NCI-H69 (cell line): Measurements from ENCODE around the gene AIFM3.
"Not testable (repeated sequence)": the region's sequence is repeated elsewhere in the genome, so short reads cannot be mapped to it uniquely, and the experiment has no call there.

Source experiments
- DNase-seq: peaks from one replicate; lab custom pipeline; 2025; lab: John Stamatoyannopoulos, UW

The AIFM3 gene

DNA sequence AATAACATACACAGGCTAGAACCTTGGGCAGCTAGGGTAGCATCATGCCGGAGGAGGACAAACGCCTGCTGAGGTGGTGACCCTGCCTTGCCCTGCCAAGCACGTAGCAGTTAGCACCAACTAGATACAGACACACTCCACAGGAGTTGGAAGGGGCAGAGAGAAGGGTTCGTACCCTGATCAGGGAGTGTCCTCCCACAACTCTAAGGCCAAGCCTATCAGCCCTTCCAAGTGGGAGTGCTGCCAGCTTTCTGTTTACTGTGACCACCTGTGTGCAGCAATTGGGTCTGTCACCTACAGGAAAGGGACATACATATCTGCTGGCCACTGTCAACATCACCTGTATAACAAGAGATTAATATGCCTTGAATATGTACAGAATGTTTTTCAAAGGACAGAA, 36.7 kb downstream of the AIFM3 start:
- DNase-seq, result peak; percentile 73

DNA sequence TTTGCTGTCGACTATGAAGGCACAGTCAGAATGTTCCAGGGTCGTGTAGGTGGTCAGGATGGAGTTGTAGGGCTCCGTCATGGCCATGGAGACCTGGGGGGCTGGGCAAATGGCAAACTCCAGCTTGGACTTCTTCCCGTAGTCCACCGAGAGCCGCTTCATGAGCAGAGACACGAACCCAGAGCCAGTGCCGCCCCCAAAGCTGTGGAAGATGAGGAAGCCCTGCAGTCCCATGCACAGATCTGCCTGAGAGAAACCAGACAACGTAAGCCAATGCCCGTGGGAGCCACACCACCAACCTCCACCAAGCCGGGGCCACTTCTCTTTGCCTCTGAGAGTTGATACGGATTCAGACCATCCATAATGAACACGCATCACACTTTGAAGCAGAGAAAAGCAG, 42.2 kb downstream of the AIFM3 start:
- DNase-seq, result not testable (repeated sequence)

DNA sequence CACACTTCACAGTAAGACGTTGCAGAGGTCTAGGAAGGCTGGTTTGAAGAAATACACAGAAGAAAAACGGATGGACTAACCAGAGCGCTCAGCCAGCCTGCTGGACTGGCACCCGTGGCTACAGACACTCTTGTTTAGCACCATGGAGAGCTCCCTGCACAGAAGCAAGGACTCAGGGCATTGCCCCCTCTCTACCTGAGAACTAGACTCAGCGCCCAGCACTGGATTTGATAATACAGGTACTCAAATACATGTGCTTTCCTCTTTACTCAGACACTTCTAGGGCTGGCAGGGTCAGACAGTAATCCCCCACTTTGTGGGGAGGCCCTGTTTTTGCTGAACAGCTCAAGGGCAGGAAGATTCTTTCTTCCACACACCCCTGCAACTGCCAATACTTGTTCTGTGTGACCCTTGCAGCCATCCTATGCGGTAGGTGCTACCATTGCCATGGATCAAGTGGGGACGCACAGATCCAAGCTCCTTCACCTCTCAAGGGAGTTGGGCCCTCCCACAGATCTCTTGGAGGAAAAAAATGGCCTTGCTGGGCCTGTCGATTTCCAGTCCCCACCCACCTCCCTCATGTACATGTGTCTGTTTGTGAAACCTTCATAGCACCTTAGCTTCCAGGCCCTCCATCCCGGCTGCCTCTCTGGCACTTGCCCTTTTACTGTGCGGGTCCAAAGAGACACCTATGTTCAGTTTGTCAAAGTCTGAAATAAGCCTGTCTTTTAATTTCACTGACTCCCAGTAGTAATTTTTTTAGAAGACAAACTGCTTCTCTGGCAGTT, 42.8 kb downstream of the AIFM3 start:
- no peak for DNase-seq

DNA sequence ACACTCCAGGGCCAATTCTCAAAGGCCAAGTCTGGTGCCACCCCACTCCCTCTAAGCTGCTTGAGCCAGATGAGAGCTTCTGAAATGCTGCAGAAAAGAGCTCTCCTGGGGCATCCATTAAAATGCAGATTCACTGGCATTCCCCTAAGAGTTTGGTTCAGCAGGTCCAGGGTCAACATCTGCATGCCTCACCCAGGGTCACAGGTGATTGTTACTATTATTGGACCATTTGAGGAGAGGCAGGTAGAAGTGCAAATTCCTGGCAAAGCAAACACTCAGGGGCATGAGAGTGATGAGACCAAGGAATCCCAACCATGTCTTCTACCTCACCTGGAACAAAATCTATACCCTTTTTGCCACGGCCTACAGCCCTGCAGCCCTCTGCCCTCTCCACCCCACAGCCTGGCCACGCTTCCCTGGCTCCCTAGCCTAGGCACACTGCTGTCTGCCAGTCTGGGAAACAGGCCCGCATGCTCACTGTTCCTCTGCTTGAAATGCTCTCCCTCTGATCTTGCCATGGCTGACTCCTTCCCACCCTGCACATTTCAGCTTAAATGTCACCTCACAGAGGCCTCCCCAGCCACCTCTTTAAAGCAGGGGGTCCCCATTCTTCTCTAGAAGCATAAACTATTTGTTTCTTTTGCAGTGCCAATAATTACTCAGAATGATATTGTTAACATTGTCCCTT, 43.5 kb downstream of the AIFM3 start:
- DNase-seq, result no peak

- DNase-seq, result peak; percentile 59
These were observed 45.7 kb downstream of the AIFM3 start for GRCh38 chr22:21012446-21013407.

GRCh38 chr22:21013657-21014201, 46.7 kb downstream of the AIFM3 start:
- DNase-seq, result peak; percentile 62

- DNase-seq, result peak; percentile 97
These were observed 47.2 kb downstream of the AIFM3 start for GRCh38 chr22:21014202-21014725.

DNA sequence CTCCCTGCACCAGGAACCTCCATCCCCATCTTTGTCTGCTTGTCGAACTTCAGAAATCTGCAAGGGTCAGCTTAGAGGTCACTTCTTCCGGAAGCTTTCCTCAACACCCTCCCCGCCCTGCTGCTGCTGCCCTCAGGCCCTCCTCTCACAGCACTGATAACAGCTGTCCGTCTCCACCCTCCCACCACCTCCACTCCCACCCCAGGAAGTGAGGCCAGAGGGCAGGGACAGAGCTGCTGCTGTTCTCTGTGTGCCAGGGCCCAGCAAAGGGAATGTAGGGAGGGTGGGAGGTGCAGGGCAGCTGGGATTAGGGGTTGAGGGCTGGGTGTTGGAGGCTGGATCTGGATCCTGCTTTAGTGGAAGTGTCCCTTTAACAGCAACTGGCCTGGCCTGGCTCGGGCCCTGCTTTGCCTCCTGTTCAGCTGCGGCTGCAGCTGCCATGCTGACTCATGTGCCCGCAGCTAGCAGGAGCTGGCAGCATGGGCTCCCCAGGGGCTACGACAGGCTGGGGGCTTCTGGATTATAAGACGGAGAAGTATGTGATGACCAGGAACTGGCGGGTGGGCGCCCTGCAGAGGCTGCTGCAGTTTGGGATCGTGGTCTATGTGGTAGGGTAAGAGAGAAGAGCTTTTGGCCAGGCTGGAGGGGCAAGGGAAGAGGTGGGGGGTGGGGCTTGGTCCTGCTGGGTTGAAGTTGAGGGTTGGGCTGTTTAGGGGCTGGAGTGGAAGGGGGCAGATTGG, 47.8 kb downstream of the AIFM3 start, which contains the start of gene P2RX6:
P2RX6 (plus strand) TSS at position 440 of the 740 bp plus-strand sequence; CDS start at position 450, 10 bp downstream.
- DNase-seq, result peak; percentile 87

DNA sequence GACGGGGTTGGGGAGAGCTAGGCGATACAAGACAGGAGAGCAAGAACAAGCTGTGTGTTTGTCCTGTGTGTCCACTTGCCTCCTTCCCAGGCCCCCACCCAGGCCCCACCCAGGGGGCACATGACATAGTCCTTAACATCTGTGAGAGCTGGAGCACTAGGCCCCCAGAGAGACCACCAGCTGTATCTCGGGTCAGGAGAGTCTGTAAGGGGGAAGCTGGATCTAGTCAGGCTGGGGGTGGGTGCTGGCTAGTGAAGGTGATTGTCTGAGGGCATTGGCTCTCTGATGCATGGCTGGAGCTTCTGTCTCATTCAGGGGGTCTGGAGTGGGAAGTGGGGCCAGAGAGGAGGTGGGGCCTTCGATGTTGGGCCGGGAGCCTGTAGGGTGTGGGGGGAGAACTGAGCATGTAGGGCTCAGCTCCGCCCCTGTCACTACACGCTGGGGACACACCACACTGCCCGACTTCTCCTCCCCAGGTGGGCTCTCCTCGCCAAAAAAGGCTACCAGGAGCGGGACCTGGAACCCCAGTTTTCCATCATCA, 48.5 kb downstream of the AIFM3 start:
- no peak for DNase-seq

DNA sequence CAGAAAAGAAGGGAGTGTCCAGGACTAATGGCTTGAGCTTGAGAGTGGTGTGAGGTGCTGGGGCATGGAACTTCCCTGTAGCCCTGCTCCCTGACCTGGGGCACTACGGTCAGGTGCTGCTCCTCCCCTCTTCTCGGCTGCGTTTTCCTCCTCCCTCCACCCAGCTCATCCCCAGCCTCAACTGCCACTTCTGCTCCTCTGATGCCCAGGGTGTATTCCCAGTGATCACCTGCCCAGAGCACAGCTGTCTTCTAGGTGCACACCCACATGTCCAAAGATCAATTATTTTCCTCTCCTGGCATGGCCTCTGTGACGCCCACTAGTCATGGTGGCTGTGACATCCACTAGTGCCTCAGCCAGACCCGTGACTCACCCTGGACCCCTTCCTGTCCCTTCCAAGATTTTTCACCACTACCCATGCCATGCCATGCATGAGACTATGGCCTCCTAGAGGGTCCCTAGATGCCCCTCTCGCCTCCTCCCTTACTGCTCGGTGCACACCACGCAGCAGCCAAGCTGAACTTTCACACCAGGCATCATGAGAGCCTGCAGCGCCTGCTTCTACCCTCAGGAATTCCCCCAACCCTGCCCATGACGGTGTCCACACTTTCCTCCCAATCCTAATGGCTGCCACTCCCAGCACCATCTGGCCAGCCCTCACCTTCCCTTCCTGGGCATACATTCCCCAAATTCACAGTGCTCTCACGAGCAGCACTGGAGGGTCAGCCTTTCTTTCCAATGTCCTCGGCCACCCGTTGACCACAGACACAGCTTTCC, 49.8 kb downstream of the AIFM3 start:
- DNase-seq, result no peak

- DNase-seq, result no peak
These were observed 51.3 kb downstream of the AIFM3 start for GRCh38 chr22:21018314-21018713.

DNA sequence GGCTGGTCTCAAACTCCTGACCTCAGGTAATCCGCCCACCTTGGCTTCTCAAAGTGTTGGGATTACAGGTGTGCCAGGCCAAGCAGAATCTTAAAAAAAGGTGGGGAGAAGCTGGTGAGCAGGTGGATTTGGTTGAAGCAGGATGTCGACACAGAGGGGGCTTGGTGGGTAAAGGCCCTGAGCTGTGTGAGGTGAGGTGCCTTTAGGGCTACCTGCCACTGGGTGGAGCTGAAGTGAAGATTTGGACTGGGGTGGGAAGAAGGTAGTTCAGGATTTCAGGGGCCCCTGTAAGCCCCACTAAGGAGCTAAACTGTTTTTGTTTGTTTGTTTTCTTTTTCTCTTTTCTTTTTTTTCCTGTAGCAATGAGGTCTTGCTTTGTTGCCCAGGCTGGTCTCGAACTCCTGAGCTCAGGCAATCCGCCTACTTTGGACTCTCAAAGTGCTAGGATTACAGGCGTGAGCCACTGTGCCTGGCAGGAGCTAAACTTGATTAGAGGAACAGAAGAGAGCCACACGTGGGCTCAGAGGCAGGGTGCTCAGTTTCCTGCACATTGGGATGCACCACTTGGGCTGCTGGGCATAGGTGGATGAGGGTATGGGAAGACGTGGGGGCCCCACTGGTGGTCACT, 53.9 kb downstream of the AIFM3 start:
- DNase-seq, result peak; percentile 48

DNA sequence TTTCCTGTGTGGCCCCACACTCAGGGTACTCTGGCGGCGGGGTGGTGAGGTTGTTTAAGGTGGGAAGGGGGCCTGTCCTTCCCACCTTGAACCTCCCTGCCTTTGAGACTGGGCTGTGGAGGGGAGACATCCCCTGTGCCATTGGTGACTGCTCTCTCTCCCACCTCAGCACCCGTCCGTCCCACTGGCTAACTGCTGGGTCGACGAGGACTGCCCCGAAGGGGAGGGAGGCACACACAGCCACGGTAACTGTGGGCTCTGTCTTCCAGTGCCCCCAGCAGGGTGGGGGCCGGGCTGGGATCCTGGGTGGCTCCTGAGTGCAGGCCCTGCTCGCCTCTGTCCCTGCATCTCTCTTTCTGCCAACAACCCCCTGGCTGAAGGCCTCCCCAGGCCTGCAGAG, 55.5 kb downstream of the AIFM3 start:
- DNase-seq, result no peak

DNA sequence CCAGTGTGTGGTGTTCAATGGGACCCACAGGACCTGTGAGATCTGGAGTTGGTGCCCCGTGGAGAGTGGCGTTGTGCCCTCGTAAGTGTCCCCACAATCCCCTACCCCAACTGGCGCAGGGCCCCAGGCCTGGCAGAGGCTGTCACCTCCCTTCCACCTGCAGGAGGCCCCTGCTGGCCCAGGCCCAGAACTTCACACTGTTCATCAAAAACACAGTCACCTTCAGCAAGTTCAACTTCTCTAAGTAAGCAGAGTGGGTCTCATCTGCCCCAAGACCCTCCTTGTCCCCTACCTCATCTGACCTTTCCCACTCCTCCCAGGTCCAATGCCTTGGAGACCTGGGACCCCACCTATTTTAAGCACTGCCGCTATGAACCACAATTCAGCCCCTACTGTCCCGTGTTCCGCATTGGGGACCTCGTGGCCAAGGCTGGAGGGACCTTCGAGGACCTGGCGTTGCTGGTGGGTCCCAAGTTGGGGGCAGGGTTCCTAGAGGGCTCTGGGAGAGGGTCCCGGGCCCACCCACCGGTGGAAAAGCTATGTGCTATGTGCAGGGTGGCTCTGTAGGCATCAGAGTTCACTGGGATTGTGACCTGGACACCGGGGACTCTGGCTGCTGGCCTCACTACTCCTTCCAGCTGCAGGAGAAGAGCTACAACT, 56.0 kb downstream of the AIFM3 start:
- no peak for DNase-seq

DNA sequence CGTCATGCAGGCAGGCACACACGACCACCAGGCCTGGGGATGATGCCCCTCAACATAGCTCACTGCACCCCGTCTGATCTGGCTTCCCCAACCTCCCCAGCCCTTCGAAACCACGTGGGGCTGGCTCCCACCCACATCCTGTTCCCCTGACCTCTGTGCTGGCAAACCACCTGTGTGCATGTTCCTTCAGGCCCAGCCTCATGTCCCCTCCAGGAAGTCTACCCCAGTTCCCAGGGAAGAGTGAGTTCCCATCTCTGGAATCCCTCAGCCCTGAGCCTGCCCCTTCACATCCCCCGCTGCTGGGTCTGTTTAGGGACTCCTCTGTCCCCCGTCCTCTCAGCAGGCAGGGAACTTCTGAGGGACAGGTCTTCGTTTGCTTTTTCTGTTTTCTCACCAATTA, 58.2 kb downstream of the AIFM3 start:
- DNase-seq, result no peak

GRCh38 chr22:21025763-21026755, 59.0 kb downstream of the AIFM3 start:
- no peak for DNase-seq
